ENCODE data around the gene ACTC1.

- no peak for TF ChIP-seq CTCF (conservative IDR thresholded peaks at IDR 0.05)
- no peak for TF ChIP-seq EZH2 (IDR thresholded peaks at IDR 0.05; ENCODE audit: low read depth)
These were observed 23.2 kb upstream of the ACTC1 start for GRCh38 chr15:34818526-34818925.

Data from PC-9 (cell line).